Right renal cortex interstitium (tissue), 3 donors: Measurements from ENCODE around the gene BNC1. TPM values are rescaled to one million over a fixed set of nuclear protein-coding genes. Genes with fewer than 3 reads are reported as not detected.
"Not testable (repeated sequence)": the region's sequence is repeated elsewhere in the genome, so short reads cannot be mapped to it uniquely, and the experiment has no call there.

Experiments
- DNase-seq, 3 donors: peaks; one replicate each; pipeline ENCODE4 v3.0.0-alpha.2; 2013; ENCODE audit warnings: low read depth in 3 of 3, low spot score in 2 of 3
- polyA plus RNA-seq, 3 donors: library from polyadenylated mRNA; unstranded; fragments of 120-200 nt; gene quantifications; one replicate each; pipeline ENCODE4 v1.2.1, GENCODE V29; 2013; ENCODE audit not compliant: insufficient read length in 3 of 3

Gene BNC1
- polyA plus RNA-seq, 3 donors: 0.11 to 0.23 (median 0.12) TPM

DNA sequence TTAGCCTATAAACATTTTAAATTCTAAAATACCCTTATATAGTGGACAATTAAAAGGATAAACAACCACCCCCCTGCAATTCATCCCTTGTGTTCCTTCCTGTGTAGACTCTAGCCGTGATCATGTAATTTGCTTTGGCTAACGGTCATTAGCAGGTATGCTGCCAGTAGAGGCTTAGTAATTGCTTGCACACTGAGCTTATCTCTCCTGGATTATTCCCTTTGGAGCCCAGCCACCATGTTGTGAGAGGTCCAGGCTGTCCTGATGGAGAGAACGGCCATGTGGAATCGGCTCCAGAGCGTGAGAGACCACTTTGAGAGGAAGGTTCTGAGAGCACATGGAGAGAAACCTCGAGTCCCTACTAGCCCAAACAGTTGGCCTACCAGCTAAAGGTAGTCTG is 11.0 kb upstream of the BNC1 start:
- DNase-seq: no peak

DNA sequence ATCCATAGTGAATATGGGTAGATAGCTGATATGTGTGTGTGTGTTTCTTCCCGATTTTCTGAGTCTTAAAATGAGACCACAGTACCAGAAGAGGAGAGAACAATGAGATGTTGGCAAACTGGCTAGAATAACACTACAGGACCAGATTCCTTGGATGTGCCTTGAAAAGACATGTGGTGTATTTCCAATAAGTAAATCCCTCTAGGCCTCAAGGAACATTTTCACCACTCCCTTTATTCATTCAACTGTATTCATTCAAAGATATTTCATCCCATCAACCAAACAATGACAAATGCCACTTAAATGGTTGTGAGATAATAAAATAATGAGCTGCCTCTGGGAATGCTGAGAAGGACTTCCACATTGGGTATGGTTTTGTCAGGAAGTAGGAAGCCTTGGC is 8.7 kb upstream of the BNC1 start:
- DNase-seq: no peak

DNA sequence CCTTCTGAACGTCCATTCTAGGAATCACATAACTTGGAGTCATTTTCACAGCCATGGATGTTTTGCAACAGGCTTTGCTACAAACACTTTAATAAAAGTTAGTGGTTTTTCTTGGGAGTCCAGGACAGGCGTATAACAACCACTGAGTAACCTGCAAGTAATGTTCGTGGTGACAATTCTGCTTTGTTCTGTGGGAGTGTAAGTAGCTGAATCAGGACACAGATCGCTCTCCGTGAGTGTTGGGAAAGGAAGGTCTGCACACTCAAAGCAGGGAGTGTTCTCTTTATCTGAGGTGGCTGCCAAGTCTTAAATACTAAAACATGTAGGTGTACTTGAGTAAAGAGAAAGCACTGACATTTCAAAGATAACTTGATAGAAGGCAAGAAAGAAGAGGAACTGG is 7.9 kb upstream of the BNC1 start:
- DNase-seq: no peak

- DNase-seq: no peak
These were observed 5.8 kb upstream of the BNC1 start for GRCh38 chr15:83290236-83290635.

DNA sequence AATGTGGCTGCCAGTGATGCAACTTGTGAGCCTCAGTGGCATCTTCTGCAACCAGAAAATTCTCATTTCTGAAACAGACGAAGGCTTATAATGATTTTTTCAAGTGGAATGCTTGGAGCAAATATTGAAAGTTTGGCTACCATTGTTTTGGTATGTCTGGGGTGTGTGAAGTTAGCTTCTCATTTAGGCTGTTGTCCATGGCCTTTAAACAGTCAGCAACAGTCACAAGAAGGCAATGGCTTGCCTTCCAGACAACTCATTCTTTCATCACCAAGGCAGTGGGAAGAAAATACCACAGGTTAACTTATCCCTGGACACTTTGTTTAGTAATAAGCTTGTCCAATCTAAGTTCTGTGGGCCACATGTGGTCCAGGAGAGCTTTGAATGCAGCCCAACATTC is 4.7 kb upstream of the BNC1 start:
- DNase-seq: no peak

- DNase-seq: no peak
These were observed 3.9 kb upstream of the BNC1 start for GRCh38 chr15:83288381-83288801.

GRCh38 chr15:83287541-83288027 is 3.1 kb upstream of the BNC1 start:
- DNase-seq: no peak

DNA sequence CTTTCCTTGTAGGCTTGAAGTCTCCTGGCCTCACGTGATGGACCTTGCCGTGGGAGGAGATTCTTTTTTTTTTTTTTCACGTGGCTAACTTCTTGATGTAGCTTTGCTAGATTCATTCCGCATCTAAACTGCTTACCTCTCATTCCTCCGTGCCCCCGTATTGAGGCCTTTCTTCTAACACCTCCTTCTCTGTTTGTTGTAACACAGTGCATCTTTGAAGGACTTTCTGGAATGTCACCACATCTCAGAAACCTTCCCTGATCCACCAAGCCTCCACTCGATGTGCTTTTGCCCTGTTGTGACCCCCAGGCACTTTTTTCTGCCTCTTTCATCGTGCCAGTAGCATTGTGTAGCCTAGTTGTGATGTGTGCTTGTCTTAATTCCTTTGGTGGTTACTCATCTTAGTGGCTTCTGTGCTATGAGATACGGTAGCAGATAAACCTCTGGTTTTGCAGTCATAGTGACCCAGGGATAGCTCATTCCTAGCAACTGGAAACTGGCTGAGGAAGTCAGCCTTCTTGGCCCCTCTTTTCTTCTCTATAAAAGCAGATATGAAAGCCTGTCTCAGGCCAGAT is 1.6 kb upstream of the BNC1 start:
- DNase-seq: no peak

DNA sequence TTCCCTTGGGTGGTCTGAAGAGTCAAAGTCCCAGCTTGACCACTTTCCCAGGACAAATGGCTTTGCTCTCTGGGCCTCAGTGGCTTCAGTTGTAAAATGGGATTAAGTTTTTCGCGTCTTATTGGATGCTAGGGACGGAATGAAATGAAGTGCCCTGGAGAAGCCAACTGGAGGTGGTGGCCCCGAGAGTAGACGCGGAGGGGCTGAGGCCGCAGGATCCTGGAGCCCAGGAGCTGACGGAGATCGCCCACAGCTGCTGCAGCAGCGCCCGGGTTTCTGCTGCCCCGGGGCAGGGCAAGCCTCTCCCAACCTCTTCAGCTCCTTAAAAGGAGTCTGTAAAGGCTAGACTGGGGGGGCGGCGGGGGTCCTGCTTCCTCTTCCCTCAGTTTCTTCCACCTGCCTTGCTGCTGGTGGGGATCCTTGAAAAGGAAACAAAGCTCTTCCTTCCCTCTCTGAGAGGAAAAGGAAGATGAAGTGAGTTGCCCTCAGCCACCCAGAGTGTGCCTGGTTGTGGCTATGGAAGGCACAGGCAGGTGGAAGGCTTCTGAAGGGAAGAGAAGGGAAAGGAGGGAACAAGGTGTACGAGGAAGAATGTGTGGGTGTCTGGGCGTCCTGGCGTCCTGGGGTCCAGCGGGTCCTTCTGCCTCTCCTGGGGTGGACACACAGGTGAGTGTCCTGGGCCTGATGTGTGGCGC is 967 bp upstream of the BNC1 start:
- no peak for DNase-seq

DNA sequence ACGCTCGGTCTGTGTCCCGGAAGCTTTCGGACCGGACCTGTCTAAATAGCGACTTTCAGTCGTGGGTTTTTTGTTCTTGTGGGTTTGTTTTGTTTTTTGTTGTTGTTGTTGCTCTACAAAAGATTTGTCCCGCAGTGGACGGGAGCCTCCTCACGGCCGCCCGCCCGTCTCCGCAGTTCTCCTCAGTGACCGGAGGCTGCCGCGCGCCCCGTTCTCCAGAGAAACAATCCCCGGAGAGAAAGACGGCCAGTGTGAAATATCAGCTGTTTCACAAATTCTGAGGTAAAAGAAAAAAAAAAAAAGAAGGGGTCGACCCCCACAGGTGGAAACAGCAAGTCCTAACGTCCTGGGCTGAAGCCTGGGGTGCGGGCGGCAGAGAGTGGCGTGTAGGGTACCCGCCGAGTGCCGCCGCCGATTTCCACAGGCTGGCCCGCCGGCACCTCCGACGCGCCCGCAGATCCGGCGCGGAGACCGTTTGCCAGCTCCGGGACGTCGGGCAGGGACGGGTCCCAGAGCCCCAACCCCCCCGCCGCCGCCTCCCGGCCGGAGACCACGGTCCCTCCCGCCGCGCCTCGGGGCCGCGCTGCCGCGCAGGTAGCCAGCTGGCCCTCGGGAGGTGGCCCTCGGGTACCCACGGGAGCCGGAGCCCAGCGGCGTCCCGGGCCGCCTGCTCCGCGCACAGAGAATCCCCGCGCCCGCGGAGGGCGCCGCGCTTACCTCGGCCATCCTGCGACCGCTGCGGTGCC is 478 bp downstream of the BNC1 start:
- no peak for DNase-seq

DNA sequence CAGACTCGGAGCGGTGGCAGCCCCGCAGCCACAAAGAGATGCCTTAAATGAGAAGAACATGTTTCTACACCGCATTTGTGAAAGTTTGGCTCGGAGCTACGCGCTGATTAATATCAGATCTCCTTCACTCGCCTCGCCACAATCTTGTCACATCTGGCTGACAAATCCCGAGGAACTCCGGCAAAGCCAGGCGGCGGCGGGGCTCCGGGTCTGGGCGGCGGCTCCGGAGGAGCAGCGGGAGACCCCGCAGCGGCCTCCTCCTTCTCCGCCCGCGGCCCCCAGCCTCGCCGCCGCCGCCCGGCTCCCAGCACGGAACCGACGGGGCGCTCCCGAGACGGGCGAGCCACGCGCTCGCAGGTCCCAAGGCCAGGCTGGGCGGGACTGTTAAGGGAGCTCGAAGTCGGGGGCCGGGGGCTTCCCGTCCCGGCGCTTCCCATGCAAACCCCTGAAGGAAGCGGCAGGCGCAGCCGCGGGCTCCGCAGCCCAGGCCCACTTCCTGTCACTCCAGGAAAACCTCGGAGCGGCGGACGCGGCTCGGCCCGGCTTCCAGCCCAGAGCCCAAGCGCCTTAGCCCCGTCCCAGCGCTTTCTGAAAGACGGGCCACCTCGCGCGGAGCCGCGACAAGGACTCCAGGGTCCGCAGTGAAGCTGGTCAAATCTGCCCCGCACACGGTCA is 1.2 kb downstream of the BNC1 start:
- DNase-seq: no peak

- DNase-seq: no peak
These were observed 1.7 kb downstream of the BNC1 start for GRCh38 chr15:83282776-83283137.

GRCh38 chr15:83282141-83282540 is 2.3 kb downstream of the BNC1 start:
- DNase-seq: no peak

- DNase-seq: no peak
These were observed 6.3 kb downstream of the BNC1 start for GRCh38 chr15:83278191-83278590.

GRCh38 chr15:83276661-83277060 is 7.8 kb downstream of the BNC1 start:
- no peak for DNase-seq

- DNase-seq: no peak
These were observed 9.1 kb downstream of the BNC1 start for GRCh38 chr15:83275412-83275811.

DNA sequence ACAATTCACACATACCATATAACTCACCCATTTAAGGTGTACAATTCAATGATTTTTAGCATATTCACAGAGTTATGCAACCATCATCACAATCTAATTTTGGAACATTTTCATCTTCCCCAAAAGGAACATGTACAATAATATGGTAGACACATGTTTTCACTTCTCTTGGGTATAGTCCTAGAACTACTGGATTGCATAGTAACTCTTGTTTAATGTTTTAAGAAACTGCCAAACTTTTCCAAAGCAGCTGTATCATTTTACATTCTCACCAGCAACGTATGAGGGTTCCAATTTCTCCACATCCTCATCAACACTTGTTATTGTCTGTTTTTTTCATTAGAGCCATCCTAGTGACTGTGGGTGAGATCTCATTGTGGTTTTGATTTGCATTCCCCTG is 14.3 kb downstream of the BNC1 start:
- DNase-seq: no peak

DNA sequence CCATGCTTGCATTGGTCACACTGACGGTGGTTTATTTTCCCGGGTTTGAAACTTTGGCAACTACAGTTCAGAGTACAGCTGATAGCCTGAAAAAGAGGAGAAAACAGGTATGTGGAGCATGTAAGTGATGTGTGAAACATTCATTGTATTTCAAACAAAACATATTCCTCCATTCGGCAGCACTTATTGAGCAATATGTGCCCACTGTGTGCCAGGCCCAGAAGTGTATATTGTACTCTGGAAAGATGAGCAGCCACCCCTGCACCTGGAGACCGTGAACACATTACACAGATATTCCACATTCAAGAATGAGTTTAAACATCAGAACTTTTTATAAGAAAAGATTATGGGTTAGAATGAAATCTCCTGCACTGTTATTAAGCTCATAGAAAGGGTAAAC is 16.3 kb downstream of the BNC1 start:
- no peak for DNase-seq

GRCh38 chr15:83262594-83263315 is 21.7 kb downstream of the BNC1 start:
- no peak for DNase-seq

GRCh38 chr15:83262181-83262580 is 22.3 kb downstream of the BNC1 start:
- DNase-seq: not testable (repeated sequence)

- no peak for DNase-seq
These were observed 33.7 kb downstream of the BNC1 start for GRCh38 chr15:83250781-83251180.
